ENCODE data around the gene MTRR. TPM values are rescaled to one million over a fixed set of nuclear protein-coding genes. Genes with fewer than 3 reads are reported as not detected.

MTRR gene
- polyA plus RNA-seq = 27.4 TPM

GRCh38 chr5:7868773-7869473 lies at the start of gene MTRR, which contains the start of gene FASTKD3:
Gene MTRR, plus strand, starts transcription at chr5:7869148. Its CDS starts 1,647 bp downstream, at chr5:7870795.
Gene FASTKD3, minus strand, starts transcription at chr5:7869031. Its CDS starts 948 bp downstream, at chr5:7868083.
- Mint-ChIP-seq H3K4me1 (peaks cover 53 to 58% (median 53%) of the 10 kb centered on the region in 3 donors), H3K9me3 (no peaks in the 10 kb centered on the region), H3K27ac (peak within 1 kb of the TSS; percentile 68 to 92 (median 77)), H3K27me3 (no peaks in the 10 kb centered on the region), H3K4me3 (peak within 1 kb of the TSS; percentile 91 to 99 (median 94)), H3K36me3 (peaks cover 7% of the 10 kb centered on the region)

DNA sequence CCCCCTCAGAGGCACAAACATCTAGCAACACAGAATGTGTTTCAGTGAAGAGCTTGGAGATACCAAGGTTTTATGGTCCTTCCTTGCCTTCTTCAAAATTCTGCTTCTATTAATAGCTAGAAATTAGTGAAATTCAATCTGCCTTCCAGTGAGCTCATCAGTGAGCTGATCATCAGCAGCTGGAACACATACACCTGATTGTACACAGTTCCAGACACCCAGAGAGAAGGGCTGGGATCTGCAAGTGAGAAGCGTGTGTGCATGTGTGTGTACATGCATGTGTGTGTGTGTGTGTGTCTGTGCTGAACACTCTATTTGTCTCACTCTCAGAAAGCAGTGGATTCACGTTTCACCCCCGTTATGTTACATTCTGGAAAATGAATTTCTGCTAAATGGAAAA lies 46.5 kb upstream of the MTRR start:
- H3K27me3 Mint-ChIP-seq = no peaks in the 10 kb centered on the region
- no peak overlapping the region for H3K27ac Mint-ChIP-seq
- H3K4me3 Mint-ChIP-seq = no peak overlapping the region
- peaks cover 0 to 2% (median 0%) of the 10 kb centered on the region in 3 donors for H3K4me1 Mint-ChIP-seq
- no peaks in the 10 kb centered on the region for H3K9me3 Mint-ChIP-seq
- H3K36me3 Mint-ChIP-seq = no peaks in the 10 kb centered on the region

- no peaks in the 10 kb centered on the region for H3K36me3 Mint-ChIP-seq
- H3K9me3 Mint-ChIP-seq = no peaks in the 10 kb centered on the region
- peaks cover 4% of the 10 kb centered on the region for H3K27me3 Mint-ChIP-seq
- H3K27ac Mint-ChIP-seq = no peak overlapping the region
- H3K4me3 Mint-ChIP-seq = peak overlapping the region in 1 of 4 donors; percentile 7
- H3K4me1 Mint-ChIP-seq = peaks cover 0 to 2% (median 0%) of the 10 kb centered on the region in 3 donors
Measured at GRCh38 chr5:7823594-7823993, 45.4 kb upstream of the MTRR start.

DNA sequence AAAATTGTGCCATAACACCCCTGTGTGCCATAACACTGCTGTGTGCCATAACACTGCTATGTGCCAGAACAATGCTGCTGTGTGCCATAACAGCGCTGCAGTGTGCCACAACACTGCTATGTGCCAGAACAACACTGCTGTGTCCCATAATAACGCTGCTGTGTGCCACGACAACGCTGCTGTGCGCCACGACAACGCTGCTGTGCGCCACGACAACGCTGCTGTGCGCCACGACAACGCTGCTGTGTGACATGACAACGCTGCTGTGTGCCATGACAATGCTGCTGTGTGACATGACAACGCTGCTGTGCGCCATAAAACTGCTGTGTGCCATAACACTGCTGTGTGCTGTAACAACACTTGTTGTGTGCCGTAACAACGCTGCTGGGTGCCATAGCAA lies 44.0 kb upstream of the MTRR start:
- H3K27me3 Mint-ChIP-seq = peaks cover 9% of the 10 kb centered on the region
- no peak overlapping the region for H3K27ac Mint-ChIP-seq
- peaks cover 0 to 2% (median 0%) of the 10 kb centered on the region in 3 donors for H3K4me1 Mint-ChIP-seq
- no peaks in the 10 kb centered on the region for H3K9me3 Mint-ChIP-seq
- H3K36me3 Mint-ChIP-seq = no peaks in the 10 kb centered on the region
- no peak overlapping the region for H3K4me3 Mint-ChIP-seq

DNA sequence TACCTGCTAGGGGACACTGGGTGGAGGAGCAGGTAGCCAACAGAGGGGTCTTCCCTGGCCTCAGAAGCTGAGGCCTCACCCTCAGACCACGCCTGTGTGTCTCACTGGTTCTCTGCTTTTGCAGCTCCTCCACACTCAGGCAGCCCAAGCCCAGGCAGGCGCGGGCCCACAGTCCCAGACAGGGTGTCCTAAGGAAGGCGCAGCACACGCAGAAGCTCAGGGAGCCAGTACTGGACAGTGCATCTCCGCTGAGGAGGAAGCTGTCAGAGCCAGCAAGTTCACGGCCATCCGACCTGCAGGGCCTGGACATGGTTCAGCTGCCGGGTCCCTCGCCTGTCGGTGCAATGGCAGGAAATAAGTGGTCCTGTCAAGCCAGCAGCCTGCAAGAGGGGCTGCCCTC lies 43.3 kb upstream of the MTRR start:
- no peaks in the 10 kb centered on the region for H3K36me3 Mint-ChIP-seq
- H3K4me1 Mint-ChIP-seq = peaks cover 0 to 2% (median 0%) of the 10 kb centered on the region in 3 donors
- no peaks in the 10 kb centered on the region for H3K9me3 Mint-ChIP-seq
- H3K27me3 Mint-ChIP-seq = peaks cover 9% of the 10 kb centered on the region
- no peak overlapping the region for H3K4me3 Mint-ChIP-seq
- H3K27ac Mint-ChIP-seq = no peak overlapping the region

GRCh38 chr5:7827610-7828009 lies 41.3 kb upstream of the MTRR start:
- Mint-ChIP-seq H3K9me3 (no peaks in the 10 kb centered on the region), H3K4me1 (no peaks in the 10 kb centered on the region), H3K27ac (no peak overlapping the region), H3K27me3 (peaks cover 12% of the 10 kb centered on the region), H3K4me3 (no peak overlapping the region), H3K36me3 (no peaks in the 10 kb centered on the region)

DNA sequence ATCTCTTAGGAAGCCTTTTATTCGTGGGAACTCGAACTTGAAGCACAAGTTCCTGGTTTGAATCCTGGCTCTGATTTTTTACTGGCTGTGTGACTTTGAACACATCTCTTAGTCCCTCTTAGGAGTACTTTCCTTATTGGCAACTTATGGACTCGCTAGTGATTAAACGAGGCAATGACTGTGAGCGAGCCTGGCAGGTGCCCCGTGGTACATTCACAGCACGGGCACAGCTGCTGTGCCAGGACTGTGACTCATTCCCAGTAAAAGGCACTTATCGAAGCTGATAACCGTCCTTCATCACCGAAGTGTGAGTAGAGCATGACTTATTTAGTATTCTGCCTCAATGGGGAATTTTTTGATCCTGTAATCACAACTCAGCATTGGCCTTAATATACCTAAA lies 40.7 kb upstream of the MTRR start:
- H3K27me3 Mint-ChIP-seq = peaks cover 12% of the 10 kb centered on the region
- no peaks in the 10 kb centered on the region for H3K9me3 Mint-ChIP-seq
- H3K36me3 Mint-ChIP-seq = peaks cover under 1% of the 10 kb centered on the region
- H3K27ac Mint-ChIP-seq = no peak overlapping the region
- H3K4me1 Mint-ChIP-seq = peaks cover 0 to 1% (median 0%) of the 10 kb centered on the region in 3 donors
- H3K4me3 Mint-ChIP-seq = no peak overlapping the region

GRCh38 chr5:7834982-7835381 lies 34.0 kb upstream of the MTRR start:
- H3K4me3 Mint-ChIP-seq = no peak overlapping the region

GRCh38 chr5:7837403-7837802 lies 31.5 kb upstream of the MTRR start:
- Mint-ChIP-seq H3K27me3 (peaks cover 7% of the 10 kb centered on the region), H3K9me3 (peaks cover 0 to 2% (median 1%) of the 10 kb centered on the region in 3 donors), H3K4me3 (no peak overlapping the region), H3K27ac (no peak overlapping the region), H3K36me3 (peaks cover 2% of the 10 kb centered on the region), H3K4me1 (peaks cover 0 to 2% (median 0%) of the 10 kb centered on the region in 3 donors)

More at GRCh38 chr5:7834982-7835381, 34.0 kb upstream of the MTRR start:
- Mint-ChIP-seq H3K27ac (no peak overlapping the region), H3K4me1 (peaks cover 0 to 2% (median 0%) of the 10 kb centered on the region in 3 donors), H3K9me3 (peaks cover 0 to 1% (median 0%) of the 10 kb centered on the region in 3 donors), H3K36me3 (peaks cover 2% of the 10 kb centered on the region), H3K27me3 (peaks cover 8% of the 10 kb centered on the region)

GRCh38 chr5:7842531-7842930 lies 26.4 kb upstream of the MTRR start:
- Mint-ChIP-seq H3K27me3 (peaks cover 6% of the 10 kb centered on the region), H3K27ac (no peak overlapping the region), H3K9me3 (peaks cover 0 to 3% (median 1%) of the 10 kb centered on the region in 3 donors), H3K4me1 (peaks cover 0 to 6% (median 0%) of the 10 kb centered on the region in 3 donors), H3K4me3 (no peak overlapping the region), H3K36me3 (no peaks in the 10 kb centered on the region)

- Mint-ChIP-seq H3K4me3 (no peak overlapping the region), H3K27me3 (peaks cover 18% of the 10 kb centered on the region), H3K4me1 (peaks cover 0 to 6% (median 3%) of the 10 kb centered on the region in 3 donors), H3K9me3 (peaks cover 0 to 3% (median 0%) of the 10 kb centered on the region in 3 donors), H3K36me3 (no peaks in the 10 kb centered on the region), H3K27ac (no peak overlapping the region)
Measured at GRCh38 chr5:7844901-7845300, 24.0 kb upstream of the MTRR start.

DNA sequence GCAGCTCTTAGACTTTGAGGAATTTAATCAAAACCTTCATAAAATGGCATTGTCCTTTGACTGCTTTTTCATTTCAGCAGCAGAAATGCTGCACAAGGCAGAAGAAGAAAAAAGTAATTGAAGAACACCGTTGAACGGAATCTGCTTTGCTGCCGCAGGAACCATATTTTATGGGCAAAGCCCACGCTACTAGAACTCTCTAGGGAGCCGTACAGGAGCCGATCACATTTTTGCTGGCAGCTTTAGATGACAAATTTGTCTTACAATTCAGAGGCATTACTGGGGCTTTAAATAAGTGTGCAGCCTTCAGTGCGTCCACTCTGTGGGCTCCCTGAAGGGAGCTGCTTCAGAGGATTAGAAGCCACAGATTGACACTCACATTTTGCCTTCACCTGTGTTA lies 23.4 kb upstream of the MTRR start:
- no peak overlapping the region for H3K4me3 Mint-ChIP-seq
- H3K4me1 Mint-ChIP-seq = peaks cover 0 to 6% (median 4%) of the 10 kb centered on the region in 3 donors
- no peak overlapping the region for H3K27ac Mint-ChIP-seq
- peaks cover 0 to 3% (median 0%) of the 10 kb centered on the region in 3 donors for H3K9me3 Mint-ChIP-seq
- no peaks in the 10 kb centered on the region for H3K36me3 Mint-ChIP-seq
- peaks cover 19% of the 10 kb centered on the region for H3K27me3 Mint-ChIP-seq

GRCh38 chr5:7846327-7846726 lies 22.6 kb upstream of the MTRR start:
- H3K27me3 Mint-ChIP-seq = peaks cover 22% of the 10 kb centered on the region
- H3K27ac Mint-ChIP-seq = no peak overlapping the region
- peaks cover 0 to 7% (median 4%) of the 10 kb centered on the region in 3 donors for H3K4me1 Mint-ChIP-seq
- no peak overlapping the region for H3K4me3 Mint-ChIP-seq
- H3K9me3 Mint-ChIP-seq = peaks cover 0 to 3% (median 0%) of the 10 kb centered on the region in 3 donors
- no peaks in the 10 kb centered on the region for H3K36me3 Mint-ChIP-seq

GRCh38 chr5:7848296-7848695 lies 20.7 kb upstream of the MTRR start:
- peaks cover 2% of the 10 kb centered on the region for H3K36me3 Mint-ChIP-seq
- H3K9me3 Mint-ChIP-seq = peaks cover 0 to 5% (median 3%) of the 10 kb centered on the region in 3 donors
- peaks cover 24% of the 10 kb centered on the region for H3K27me3 Mint-ChIP-seq
- no peak overlapping the region for H3K27ac Mint-ChIP-seq
- H3K4me3 Mint-ChIP-seq = no peak overlapping the region
- H3K4me1 Mint-ChIP-seq = peaks cover 8 to 15% (median 9%) of the 10 kb centered on the region in 3 donors

DNA sequence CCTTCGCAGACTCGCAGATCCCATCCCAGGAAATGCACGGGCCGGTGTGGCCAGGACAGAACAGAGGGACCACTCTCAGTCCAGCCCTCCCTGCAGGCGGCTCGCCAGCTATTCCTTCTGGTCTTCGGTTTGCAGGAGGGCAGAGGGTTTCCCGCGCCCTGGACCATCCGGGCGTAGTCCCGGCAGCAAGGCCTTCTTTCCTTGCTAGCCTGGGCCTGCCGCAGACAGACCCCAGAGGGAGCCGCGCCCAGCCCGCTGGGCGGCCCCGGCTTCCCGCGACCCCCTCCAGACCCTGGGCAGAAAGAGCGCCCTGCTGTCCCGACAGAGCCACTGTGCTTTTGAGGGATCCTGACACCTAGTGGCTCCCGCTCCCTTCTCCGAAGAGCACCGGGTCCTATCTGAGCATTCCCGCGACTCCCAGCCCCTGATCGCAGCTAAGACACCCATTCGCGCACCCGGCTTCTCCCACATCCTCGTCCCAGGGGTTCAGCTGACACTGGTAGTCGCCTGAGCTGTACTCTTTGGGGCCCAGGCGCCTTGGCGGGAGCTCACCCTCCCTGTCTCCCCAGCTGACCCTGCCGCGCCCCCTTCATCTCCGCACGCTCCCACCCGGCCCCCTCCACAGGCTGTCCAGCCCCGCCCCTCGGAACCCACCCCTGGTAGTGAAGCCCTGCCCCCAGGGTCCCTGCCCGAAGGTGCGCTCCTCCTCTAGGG lies 19.1 kb upstream of the MTRR start:
- H3K4me3 Mint-ChIP-seq = peak overlapping the region; percentile 71 to 89 (median 81)
- H3K9me3 Mint-ChIP-seq = peaks cover 0 to 5% (median 4%) of the 10 kb centered on the region in 3 donors
- peaks cover 9 to 13% (median 10%) of the 10 kb centered on the region in 3 donors for H3K4me1 Mint-ChIP-seq
- no peak overlapping the region for H3K27ac Mint-ChIP-seq
- peaks cover 2% of the 10 kb centered on the region for H3K36me3 Mint-ChIP-seq
- peaks cover 22% of the 10 kb centered on the region for H3K27me3 Mint-ChIP-seq

Measured in IgD-negative memory B cell (primary cell).